Cerebellar cortex (tissue), 1 donor: ENCODE results near the gene GALC.

Experiments used
- DNase-seq: peaks from one replicate; pipeline ENCODE4 v3.0.0-alpha.2; 2015; ENCODE audit warnings: low spot score

Gene GALC

DNA sequence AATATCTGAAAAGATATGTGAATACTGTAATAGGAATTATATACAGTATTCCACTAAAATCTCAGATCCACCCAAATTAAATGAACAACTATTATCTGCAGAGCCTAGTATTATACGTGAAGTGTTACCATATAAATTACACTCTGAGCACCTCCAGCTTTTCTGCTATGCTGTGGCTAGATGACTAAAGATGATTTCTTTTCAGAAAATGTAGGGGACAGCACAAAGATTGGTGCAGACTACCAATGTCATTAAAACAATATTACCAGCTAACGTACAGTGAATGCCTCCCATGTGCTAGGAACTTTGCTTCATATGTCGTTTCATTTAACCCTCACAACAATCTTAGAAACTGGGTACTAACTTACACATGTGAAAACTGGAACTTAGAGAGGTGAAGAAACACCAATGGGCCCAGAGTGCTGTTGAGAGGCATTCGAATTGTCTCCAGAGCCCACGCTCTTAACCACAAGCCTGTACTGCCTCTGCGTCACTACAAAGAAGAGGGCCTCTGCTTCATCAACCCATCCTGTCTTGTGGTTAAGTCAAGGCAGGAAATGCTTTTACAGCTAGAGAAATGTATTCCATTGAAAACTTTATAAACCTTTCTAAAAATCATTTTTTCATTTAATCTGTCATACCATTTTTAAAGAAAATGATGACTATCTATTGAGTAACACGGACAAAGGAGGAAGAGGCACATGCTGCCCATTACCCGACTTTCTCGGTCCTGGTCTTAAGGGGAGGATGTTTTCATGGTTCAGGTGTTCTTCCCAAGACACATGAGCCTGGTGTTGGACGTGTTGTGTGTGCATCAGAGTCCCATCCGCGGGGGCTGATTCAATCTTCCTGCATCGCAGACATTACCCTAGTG, 13.2 kb upstream of the GALC start:
- DNase-seq, result no peak

DNA sequence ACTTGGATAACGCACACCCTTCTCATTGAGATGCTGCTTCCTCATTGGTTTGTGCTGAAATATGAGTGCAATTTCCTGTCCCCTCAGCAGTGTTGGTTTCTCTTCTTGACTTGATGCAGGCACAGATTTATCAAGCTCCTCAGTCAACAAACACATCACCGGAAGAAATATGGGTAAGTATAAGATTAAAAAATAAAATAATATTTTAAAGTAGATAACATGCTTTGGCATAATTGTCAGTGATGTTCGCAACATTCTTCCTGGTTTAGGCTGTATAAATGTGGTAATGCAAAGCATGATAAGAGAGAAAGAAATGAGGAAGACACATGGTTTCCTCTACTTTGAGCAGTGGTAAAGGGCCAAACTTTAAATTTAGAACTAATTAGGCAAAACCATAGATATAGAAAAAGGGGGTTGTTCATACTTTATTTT, 12.1 kb upstream of the GALC start, which contains the start of gene GPR65:
GPR65 (plus strand) TSS at position 86 of the 432 bp plus-strand sequence. CDS start 5,713 bp downstream, outside the sequence.
- no peak for DNase-seq

DNA sequence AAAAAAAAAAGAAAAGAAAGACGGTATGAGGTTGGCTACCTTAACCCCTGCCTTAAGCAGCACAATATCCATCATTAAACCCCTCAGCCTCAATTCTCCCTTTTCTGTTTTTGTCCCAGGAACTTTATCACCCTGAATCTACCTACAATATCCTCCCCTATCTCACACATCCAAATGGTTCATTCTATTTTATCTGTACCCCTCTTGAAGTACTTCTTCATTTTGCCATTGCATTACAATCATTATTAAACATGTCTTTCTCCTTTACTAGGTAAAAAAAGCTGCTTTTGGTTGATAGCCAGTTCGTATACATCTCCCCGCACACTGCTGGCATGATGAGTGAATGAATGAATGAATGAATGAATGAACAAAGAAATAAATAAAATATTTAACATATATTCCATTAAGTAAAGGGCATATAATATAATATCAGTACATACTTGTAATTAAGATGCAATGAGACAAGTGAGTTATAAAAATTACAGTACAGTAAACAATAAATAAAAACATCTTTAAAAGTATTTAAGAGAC, 11.6 kb upstream of the GALC start:
- DNase-seq, result no peak

DNA sequence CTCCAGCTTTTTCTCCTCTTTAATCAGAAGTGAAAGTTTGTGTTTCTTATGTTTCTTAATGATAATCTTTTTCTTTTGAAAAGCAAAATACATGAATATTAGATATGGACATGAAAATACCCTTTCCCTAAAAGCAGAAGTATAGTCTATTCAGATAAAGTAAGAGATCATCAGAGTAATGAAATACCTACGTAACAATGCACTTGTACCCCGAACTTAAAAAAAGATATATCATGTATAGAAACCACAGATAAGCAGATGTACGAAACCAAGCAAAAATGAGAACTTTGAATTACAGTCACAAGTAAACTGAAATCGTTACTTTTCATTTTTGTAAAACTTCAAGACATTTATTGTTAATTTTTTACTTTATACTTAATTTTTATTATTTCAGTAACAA, 10.4 kb upstream of the GALC start:
- DNase-seq, result no peak

DNA sequence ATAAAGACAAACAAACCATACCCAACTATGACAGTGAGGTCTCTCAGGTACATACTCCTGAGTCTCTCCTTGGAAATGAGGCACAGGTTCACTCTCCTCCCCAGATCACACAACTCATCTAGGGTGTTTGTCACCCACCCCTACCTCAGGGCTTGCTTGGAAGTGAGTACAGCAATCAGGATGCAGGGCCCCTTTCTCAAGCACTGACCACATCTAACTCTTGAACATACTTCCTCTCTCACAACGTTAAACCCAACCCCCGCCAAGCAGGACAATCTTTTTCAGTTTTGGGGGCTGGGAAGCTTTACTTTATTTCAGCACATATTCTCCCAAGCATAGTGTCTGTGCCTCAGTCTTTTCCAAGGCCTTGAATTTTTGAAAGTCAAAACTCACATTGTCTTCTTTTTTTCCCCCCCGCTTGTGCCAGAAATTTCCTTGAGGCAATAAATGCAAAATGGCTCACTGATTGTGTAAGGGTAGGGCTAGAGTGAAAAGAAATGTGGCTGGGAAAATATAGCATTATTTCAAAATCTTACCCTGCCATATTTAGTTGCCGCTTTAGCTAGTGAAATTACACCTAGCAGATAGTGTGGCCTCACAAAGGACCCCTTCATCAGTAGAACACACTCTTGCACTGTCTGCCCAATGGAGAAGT, 9.6 kb upstream of the GALC start:
- DNase-seq, result no peak

DNA sequence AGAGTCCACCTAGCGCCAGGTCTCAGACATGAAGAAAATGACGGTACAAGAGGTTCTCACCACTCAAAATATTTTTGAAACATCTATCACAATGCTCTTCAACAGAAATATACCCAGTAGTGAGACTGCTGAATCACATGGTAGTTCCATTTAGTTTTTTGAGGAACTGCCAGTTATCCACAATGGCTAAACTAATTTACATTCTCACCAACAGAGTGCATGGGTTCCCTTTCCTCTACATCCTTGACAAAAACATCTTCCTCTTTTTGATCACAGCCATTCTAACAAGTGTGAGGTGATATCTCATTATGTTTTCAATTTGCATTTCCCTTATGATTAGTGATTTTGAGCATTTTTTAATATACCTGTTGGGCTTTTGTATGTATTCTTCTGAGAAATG, 6.3 kb upstream of the GALC start:
- no peak for DNase-seq

DNA sequence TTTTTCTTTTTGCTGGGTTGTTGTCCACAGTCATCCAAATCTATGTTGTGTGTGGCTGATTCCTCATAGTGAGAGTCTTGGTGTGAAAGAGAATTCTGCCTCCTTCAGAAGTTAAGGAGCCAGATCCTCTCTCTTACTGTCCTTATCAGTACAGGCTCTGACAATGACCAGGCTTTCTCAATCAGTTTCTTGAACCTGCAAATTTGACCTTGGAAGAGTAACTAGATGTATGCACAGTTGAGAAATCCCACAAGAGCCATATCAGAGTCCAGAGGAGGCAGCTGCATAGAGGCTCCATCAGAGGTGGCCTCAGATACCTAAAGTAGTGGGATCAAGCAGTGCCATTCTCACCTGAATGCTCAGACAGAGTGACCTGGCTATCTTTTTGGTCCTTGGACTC, 5.5 kb upstream of the GALC start:
- DNase-seq, result no peak

DNA sequence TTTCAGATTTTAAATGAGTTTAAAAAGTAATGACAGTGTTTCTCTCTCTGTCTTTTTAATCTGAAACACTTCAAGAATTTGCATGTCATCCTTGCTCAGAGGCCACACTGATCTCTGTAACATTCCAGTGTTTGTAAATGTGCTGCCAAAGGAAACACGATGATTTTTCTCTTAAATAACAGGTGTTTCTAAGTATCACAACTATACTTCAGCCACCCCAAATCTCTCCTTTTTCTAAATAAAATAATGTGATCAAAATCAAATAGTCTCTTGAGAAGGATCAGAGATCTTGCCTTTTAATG, 3.3 kb upstream of the GALC start:
- DNase-seq, result no peak

DNA sequence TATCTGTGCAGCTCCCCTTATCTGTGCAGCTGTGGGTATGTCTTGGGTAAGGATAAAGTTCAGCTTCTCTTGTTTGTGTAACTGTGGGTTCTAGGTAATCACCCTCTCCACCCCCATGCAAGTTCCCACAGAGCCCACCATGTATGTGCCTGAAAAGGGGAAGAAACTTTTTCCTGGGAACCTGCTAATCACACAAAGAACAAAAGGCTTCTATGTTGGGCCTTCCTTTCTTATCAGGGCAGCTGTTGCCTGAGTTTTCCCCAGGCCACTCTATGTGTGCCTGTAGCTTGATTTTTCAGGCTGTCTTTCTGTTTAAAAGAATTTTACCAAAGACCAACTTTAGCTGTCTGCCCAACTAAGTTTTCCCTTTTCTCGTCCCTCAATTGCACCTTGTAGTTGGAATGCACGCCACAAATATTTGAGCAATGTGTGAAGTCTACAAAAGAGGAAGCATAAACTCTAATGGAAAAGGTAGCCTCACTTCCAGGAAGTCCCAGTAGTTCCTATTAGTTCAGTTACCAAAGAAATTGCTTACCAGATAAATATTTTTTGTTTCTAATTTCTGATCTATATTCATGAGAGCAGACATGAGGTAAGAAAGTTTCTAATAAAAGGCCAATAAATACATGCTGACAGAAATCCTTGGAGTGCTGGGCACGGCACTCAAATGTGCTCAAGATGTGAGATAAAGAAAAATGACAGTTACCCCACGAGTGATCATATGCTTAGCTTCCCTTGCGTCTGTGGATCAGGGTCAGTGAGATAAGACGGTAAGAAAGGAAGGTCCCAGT, 2.7 kb upstream of the GALC start:
- DNase-seq, result no peak

DNA sequence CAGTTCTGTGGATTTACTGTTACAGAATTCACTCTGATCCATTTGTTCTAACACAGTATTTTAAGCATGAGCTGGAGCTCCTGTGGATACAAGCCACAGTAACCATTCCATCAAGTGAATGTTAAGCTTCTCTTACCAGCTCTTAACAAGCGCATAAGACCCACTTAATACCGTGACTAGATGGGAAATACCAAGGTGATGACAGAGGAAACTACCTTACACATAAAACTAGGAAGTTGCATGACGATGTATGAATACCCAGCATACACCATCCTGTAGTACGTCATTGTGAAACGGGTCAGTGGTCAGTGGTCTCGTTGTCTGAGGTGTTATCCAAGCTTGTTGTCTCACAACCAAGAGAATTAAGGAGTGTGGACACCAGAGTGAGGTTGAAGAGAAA, 2.0 kb upstream of the GALC start:
- no peak for DNase-seq

DNA sequence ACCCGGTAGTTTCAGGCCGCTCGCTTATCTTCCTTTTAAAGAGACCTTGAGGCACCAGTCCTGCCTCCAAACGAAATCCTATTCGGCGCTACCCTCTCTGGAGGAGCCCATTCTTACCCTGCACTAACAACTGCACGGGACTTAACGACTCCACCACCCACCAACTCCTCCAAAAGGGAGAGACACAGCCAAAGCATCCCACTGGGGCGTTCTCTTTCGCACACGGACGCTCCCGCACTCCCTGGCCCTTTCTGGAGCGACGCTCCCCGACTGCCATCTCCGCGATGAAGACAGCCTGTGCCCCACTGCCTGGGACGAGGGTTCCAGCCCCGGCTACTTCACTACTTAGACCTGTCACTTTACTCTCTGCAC, 650 bp downstream of the GALC start:
- peak; percentile 44 for DNase-seq

DNA sequence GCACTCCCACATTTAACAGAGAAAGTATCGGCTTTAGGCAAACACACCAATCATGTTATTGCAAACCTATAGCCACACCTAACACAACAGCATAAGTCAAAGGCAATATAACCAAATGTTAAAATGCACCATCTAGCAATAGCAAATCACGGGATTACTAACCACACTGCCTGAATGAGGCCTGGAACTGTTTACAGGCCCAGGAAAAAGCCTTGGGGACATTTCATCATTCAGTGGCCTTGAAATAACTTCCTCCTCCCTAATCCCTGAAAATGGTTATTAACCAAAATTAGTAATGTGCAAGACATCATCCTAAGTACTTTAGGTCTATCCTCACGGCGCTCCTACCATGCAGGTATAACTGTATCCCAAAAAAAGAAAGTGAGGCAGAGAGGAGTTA, 2.3 kb downstream of the GALC start:
- DNase-seq, result no peak

DNA sequence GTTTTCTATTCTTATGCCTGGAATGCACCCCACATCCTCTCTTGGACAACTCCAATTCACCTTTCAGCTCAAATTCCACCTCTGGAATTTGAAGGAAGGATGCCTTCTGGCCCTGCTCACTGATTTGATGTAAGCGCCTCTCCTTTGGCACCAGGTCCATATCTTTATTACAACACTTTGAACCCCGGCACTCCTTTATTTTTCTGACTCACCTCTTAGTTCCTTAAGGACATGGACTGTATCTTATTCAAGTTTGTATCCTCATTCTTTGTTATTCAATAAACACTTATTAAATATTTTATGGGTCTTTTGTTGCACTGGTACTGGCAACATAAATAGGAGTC, 3.1 kb downstream of the GALC start:
- DNase-seq, result no peak

DNA sequence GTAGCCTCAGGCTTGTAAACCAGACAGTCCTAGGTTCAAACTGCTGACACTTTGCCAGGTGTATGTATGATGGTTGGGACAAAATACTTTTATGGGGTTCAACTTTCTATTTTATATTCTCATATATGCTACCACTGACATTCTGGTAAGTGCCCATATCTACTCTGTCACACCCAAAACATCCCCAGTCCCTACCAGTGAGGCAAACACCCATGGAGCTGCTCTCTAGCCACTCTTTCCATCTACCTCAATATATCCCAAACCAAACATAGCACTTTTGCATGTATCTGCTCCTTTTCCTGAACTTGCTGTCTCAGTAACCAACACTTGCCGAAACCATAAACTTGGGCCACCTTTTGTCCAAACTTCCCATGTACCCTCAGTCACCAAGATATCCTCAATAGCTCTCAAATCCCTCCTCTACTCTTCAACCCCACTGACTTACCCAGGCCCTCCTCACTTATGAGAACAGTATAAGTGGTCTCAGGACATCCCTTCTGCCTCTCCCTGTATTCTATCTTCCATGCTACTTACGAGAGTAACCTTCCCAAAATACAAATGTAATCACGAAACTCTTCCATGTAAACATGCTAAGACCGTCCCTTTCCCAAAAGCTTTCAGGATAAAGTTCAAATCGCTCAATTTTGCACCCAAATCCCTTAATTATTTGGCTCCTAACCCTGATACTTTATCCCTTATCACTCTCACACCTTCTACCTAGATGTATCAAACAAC, 3.6 kb downstream of the GALC start:
- no peak for DNase-seq

DNA sequence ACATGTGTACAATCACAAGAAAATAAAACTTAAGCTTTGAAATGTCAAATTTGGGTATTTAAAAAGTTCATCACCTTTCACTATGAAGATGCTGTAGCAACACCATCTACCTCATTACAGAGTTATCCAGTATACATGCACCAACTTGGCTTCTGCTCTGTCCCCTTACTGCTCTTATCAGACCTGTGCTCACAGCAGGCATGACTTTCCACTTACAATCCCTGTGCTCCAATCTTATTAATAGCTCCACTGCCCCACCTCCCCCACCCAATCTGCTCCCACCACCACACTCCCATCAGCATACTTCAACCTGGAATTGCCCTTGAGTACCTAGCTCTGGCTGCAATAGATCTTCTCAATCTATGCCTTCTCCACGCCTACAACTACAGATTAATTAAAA, 13.3 kb downstream of the GALC start:
- DNase-seq, result no peak

DNA sequence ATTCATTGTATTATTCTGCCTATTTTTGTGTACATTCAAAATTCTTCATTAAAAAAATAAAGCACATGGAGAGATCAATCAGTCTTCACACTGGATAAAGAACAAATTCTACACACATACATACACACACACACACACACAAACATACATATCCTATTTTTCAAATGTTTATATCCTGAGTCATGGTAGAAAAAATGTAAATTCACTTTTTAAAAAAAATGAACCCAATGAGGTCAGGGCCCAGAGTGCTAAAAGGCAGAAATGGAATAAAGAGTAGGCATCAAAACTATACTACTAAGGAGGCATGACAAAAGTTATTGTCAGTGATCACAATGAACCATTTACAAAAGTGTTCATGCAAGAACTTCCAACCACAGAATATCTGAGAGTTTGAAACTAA, 17.3 kb downstream of the GALC start:
- no peak for DNase-seq

DNA sequence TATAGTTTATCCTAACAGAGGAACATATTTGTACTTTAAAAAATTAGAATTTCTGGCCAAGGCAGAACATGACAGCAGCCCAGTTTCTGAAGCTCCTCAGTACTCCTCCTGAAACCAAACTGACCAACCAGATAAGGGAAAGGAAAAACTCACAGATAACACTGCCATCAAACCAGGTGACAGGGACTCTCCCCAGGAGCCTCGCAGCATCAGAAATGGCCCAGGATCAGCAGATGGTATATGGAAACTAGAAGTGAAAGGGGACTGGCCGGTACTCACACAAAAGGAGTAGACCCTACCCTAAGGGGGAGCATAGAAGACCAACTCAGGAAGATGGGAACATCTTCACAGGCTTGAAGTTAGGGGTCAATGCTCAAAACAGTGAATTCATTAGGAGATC, 22.0 kb downstream of the GALC start:
- no peak for DNase-seq

DNA sequence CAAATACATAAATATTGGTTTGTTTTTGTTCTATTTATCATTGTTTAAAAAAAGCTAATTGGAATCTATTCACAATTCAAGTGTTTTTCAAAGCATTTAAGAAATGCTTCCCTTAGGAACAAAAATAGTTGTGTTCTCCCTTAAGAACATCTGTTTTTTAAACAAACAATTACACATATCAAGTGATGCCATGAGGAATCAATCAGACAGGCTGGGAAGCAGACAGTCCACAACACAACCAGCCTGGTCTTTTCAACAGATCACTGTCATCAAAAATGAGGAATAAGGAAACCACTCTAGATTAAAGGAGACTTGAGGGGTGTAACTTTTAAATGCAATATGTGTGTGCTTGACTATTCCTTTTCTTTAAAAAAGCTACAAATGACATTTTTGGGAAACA, 25.5 kb downstream of the GALC start:
- no peak for DNase-seq

DNA sequence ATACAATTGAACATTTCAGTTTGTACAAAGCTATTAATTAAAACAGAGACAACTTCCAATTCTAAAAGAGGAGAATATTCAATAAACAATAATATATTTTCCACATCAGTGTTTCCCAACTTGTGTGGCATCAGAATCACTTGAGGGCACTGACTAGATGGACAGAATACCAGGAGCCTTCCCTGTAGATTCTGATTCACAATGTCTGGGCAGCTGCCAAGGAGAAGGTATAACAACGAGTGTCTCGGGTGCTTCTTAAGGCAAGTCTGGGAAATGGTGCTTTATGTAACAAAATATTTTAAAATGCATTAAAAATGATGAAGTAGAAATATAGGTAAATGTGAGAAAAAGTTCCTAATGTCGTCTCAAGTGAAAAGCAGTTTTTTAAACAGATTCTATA, 26.2 kb downstream of the GALC start:
- no peak for DNase-seq

DNA sequence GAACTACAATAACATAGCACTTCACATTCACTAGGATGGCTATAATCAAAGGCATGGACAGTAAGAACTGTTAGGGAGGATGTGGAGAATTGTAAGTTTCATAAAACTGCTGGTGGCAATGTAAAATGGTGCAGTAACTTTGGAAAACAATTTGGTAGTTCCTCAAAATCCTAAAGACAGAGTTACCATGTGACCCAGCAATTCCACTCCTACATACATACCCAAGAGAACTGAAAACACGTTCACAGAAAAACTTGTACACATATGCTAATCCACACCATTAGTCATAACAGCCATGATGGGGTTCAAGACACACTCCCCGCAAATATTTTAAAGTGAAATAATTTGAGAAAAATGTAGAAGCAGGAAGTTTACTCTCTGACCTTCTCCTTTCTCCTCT, 31.7 kb downstream of the GALC start:
- DNase-seq, result no peak

DNA sequence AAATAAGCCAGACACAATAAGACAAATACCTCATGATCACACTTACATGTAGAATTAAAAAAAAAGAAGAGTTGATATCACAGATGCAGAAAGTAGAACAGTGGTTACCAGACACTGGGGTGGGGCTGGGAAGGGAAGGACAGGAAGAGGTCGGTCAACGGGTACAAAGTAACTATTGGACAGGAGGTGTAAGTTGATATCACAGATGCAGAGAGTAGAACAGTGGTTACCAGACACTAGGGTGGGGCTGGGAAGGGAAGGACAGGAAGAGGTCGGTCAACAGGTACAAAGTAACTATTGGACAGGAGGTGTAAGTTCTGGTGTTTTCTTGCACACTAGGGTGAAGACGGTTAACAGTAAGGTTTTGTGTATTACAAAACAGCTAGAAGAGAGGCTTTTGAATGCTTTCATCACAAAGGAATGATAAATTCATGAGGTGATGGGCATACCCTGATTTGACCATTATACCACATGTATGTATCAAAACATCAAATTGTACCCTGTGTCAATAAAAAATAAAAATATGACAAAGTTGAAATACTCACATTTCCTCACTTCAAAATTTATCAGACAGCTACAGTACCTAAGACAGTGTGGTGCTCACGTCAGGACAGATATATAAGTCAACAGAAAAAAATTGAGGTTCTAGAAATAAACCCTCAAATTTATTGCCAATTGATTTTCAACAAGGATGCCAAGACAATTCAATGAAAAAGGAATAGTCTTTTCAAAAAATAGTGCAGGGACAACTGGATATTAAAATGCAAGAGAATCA, 32.8 kb downstream of the GALC start:
- no peak for DNase-seq
